HFFc6 (cell line): ENCODE measurements around the gene C1orf159. TPM values are rescaled to one million over a fixed set of nuclear protein-coding genes. Genes with fewer than 3 reads are reported as not detected.

Experiments
- DNase-seq: peaks from one replicate; pipeline ENCODE4 v3.0.0-alpha.2; 2018
- H3K27ac Mint-ChIP-seq: 2 replicates; pipeline ENCODE4 v1.8.0; 2020; ENCODE audit warnings: mild to moderate bottlenecking, mixed read lengths
- H3K27me3 Mint-ChIP-seq: 2 replicates; pipeline ENCODE4 v1.8.0; 2021; ENCODE audit warnings: mild to moderate bottlenecking, moderate library complexity, mixed read lengths; ENCODE audit not compliant: insufficient read depth
- H3K36me3 Mint-ChIP-seq: 2 replicates; pipeline ENCODE4 v1.8.0; 2021; ENCODE audit warnings: low read depth, mixed read lengths
- H3K4me1 Mint-ChIP-seq: 2 replicates; pipeline ENCODE4 v1.8.0; 2020; ENCODE audit warnings: low read depth, mixed read lengths
- H3K4me3 Mint-ChIP-seq: 2 replicates; pipeline ENCODE4 v1.8.0; 2020; ENCODE audit warnings: mild to moderate bottlenecking, moderate library complexity, mixed read lengths
- H3K9me3 Mint-ChIP-seq: 2 replicates; pipeline ENCODE4 v1.8.0; 2020; ENCODE audit warnings: mild to moderate bottlenecking, mixed read lengths
- CTCF ChIP-seq: fragments of 200-600 bp; sonication (generic); IDR thresholded peaks from 2 replicates; pipeline ENCODE4 v1.5.0; 2021; ENCODE audit warnings: antibody characterized with exemption, mild to moderate bottlenecking
- total RNA-seq, 6 experiments: library from RNA; stranded (reverse); fragmentation: NEBNext Ultra II Directional; extraction: Animal tissue kit (Norgen Biotek cat#: 25700); gene quantifications; 2 replicates in 1 of 6; 3 replicates in 5 of 6; pipeline ENCODE4 v1.2.3, GENCODE V29; 2021

Gene C1orf159
- total RNA-seq, 6 experiments from 2014 or later = 8.7 to 10.3 (median 9.6) TPM

DNA sequence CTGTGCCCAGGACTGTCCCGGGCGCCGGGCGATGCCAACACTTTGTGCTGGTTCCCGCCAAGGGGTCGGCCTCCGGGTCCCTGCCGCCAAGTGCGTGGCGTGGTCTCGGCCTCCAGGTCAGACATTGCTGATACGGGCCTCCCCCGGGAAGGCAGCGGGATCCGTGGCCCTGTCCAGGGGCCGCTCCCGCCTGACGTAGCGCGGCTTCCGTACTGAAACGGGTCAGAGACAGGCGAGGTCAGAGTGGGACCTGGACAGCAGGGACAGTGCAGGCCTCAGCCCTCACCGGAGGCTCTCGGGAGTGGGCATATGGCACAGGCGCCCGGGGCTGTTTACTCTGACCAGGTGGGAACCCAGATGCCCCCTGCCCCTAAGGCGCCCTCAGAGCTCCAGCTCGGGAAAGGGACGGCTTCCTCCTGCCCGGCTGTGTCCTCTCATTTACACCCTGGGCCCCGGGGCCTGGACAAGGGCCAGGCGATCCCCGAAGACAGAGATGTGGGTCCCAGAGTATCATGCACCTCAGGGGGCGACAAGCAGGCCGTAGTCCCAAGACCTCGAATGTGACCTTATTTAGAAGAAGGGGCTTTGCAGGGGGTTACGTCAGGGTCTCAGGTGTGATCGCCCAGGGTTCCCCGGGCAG is 33.0 kb downstream of the C1orf159 start:
- Mint-ChIP-seq H3K4me1 (no peaks in the 10 kb centered on the region), H3K27me3 (peaks cover 2% of the 10 kb centered on the region; the same call in 1 of the 2 replicates), H3K9me3 (no peaks in the 10 kb centered on the region), H3K4me3 (no peak overlapping the region), H3K27ac (no peak overlapping the region), H3K36me3 (no peaks in the 10 kb centered on the region)
- no peak for TF ChIP-seq CTCF
- DNase-seq = no peak

- TF ChIP-seq CTCF = no peak
- no peaks in the 10 kb centered on the region for H3K4me1 Mint-ChIP-seq
- H3K9me3 Mint-ChIP-seq = no peaks in the 10 kb centered on the region
- DNase-seq = no peak
- H3K27me3 Mint-ChIP-seq = peaks cover 2% of the 10 kb centered on the region; the same call in 1 of the 2 replicates
- H3K27ac Mint-ChIP-seq = no peak overlapping the region
- no peak overlapping the region for H3K4me3 Mint-ChIP-seq
- no peaks in the 10 kb centered on the region for H3K36me3 Mint-ChIP-seq
These were observed 33.6 kb downstream of the C1orf159 start for GRCh38 chr1:1082239-1082775.

DNA sequence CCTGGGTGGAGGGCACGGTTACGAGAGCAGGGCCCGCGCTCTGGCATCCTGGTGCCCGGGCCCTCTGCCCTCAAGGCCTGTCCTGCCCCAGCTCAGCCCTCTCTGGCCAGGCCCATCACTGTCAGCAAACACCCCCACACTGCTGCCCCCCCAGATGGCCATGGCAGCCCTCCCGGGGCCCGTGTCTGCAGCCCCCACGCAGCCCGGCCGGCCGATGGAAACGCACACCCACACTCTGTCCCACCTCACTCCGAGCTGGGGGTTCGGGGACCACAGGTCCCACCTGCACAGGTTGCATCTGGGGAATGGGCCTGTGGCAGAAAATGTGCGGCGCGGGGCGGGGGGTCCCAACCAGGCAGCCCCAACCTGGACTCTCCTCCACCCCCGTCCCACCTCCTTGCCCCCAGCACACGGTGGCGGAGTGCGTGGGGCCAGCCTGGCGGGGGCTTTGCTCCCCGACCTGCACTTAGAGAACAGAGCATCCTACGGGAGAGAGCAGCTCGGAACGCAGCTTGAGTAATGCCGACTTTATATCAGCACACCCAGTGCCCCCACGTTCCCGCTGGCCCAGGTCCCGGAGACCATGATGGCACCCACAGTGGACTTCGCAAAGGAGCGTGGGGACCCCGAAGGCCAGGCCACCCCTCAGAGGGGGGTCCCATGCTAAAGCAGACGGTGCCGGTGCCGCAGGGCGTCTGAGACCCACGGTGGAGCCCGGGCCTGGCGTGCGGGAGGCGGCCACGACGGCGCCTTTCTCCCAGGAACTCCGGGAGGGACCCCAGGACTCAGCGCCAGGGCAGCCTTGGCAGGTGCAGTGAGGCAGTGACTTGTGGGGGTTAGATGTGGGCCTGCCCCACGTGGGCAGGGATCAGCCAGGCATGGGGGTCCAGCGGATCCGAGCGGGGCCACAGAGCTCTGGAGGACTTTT is 34.3 kb downstream of the C1orf159 start:
- no peaks in the 10 kb centered on the region for H3K4me1 Mint-ChIP-seq
- no peak overlapping the region for H3K27ac Mint-ChIP-seq
- no peak for DNase-seq
- no peak overlapping the region for H3K4me3 Mint-ChIP-seq
- peaks cover 2% of the 10 kb centered on the region; the same call in 1 of the 2 replicates for H3K27me3 Mint-ChIP-seq
- no peaks in the 10 kb centered on the region for H3K9me3 Mint-ChIP-seq
- no peaks in the 10 kb centered on the region for H3K36me3 Mint-ChIP-seq
- no peak for TF ChIP-seq CTCF

DNA sequence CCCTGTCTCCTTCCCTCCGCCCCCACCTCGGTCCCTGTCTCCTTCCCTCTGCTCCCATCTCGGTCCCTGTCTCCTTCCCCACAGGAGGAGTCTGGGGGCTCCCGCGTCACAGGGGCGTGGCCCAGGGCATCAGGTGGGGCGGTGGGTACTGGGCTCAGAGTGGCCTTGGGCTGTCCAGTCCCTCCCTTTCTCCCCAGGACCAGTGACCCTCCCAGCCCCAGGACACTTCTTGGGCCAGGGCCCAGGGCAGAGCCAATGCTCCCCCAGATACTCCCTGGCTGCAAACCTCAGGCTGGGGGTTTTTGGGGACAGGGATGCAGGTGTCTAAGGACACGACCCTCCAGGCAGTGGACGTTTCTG is 35.0 kb downstream of the C1orf159 start:
- no peaks in the 10 kb centered on the region for H3K9me3 Mint-ChIP-seq
- H3K4me1 Mint-ChIP-seq = no peaks in the 10 kb centered on the region
- H3K27me3 Mint-ChIP-seq = peaks cover 2% of the 10 kb centered on the region; the same call in 1 of the 2 replicates
- no peak for DNase-seq
- no peak for TF ChIP-seq CTCF
- no peak overlapping the region for H3K27ac Mint-ChIP-seq
- H3K4me3 Mint-ChIP-seq = no peak overlapping the region
- no peaks in the 10 kb centered on the region for H3K36me3 Mint-ChIP-seq

DNA sequence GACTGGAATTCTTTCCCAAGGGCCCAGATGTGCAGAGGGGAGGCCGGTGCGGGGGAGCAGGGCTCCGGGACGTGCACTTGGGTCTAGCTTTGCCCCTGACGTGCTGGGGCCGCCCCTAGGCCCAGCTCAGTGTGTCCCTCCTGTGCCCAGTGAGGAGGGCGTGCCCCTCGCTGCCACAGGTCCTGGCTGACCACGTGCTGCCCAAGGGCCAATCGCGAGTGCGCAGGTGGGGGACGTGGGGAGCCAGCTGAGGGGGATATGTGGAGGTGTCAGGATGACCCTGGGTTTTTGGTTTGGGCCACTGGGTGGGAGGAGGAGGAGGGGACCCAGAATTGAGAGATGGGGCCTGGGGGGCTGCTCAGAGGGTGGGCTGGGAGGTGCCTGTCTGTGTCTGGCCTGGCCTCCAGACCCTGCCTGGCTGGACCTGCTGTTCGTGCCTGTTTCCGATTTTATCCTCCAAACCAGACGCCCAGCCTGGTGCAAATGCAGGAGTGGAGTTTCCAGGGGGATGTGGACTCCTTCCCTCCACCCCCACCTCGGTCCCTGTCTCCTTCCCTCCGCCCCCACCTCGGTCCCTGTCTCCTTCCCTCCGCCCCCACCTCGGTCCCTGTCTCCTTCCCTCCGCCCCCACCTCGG is 35.6 kb downstream of the C1orf159 start:
- DNase-seq = peak; percentile 45
- H3K4me1 Mint-ChIP-seq = no peaks in the 10 kb centered on the region
- no peak for TF ChIP-seq CTCF
- H3K36me3 Mint-ChIP-seq = no peaks in the 10 kb centered on the region
- H3K9me3 Mint-ChIP-seq = no peaks in the 10 kb centered on the region
- H3K27ac Mint-ChIP-seq = peak overlapping the region; percentile 64; the same call in 1 of the 2 replicates
- peak overlapping the region; percentile 43; the same call in 1 of the 2 replicates for H3K4me3 Mint-ChIP-seq
- peaks cover 2% of the 10 kb centered on the region; the same call in 1 of the 2 replicates for H3K27me3 Mint-ChIP-seq
